Parathyroid adenoma (tissue), 2 donors: ENCODE data around the gene STXBP1.
A peak's percentile ranks its signal among the peaks of the same experiment; 100 is the strongest.

Experiments
- H2AFZ ChIP-seq: fragments of 300-600 bp; sonication (generic); one replicate; pipeline ENCODE4 v1.7.0; 2017; ENCODE audit warnings: antibody characterized with exemption, mild to moderate bottlenecking
- H3K27ac ChIP-seq: fragments of 300-600 bp; sonication (generic); one replicate; pipeline ENCODE4 v1.7.0; 2017
- H3K27me3 ChIP-seq: fragments of 300-600 bp; sonication (generic); one replicate; pipeline ENCODE4 v1.7.0; 2017; ENCODE audit warnings: low read length; ENCODE audit not compliant: control insufficient read depth, insufficient read depth
- H3K36me3 ChIP-seq: fragments of 300-600 bp; sonication (generic); one replicate; pipeline ENCODE4 v1.7.0; 2017; ENCODE audit warnings: low read length; ENCODE audit not compliant: control insufficient read depth, insufficient read depth
- H3K4me1 ChIP-seq: fragments of 300-600 bp; sonication (generic); one replicate; pipeline ENCODE4 v1.7.0; 2017; ENCODE audit warnings: control low read depth
- H3K4me2 ChIP-seq: fragments of 300-600 bp; sonication (generic); one replicate; pipeline ENCODE4 v1.7.0; 2017; ENCODE audit warnings: low read length
- H3K4me3 ChIP-seq: fragments of 300-600 bp; sonication (generic); one replicate; pipeline ENCODE4 v1.7.0; 2017; ENCODE audit warnings: low read depth, low read length
- H3K79me2 ChIP-seq: fragments of 300-600 bp; sonication (generic); one replicate; pipeline ENCODE4 v1.7.0; 2017; ENCODE audit warnings: control low read depth
- H3K9ac ChIP-seq: fragments of 300-600 bp; sonication (generic); one replicate; pipeline ENCODE4 v1.7.0; 2017; ENCODE audit warnings: mild to moderate bottlenecking
- H3K9me3 ChIP-seq: fragments of 300-600 bp; sonication (generic); one replicate; pipeline ENCODE4 v1.7.0; 2017; ENCODE audit warnings: low read length; ENCODE audit not compliant: control insufficient read depth
- TF ChIP-seq, protein P1 (sequence below): fragments of 300-600 bp; sonication (generic); IDR thresholded peaks from one replicate; pipeline ENCODE4 v1.7.0; 2017; ENCODE audit warnings: antibody characterized with exemption, mild to moderate bottlenecking
- donor health status: primary hyperparathyroidism.

Gene STXBP1

DNA sequence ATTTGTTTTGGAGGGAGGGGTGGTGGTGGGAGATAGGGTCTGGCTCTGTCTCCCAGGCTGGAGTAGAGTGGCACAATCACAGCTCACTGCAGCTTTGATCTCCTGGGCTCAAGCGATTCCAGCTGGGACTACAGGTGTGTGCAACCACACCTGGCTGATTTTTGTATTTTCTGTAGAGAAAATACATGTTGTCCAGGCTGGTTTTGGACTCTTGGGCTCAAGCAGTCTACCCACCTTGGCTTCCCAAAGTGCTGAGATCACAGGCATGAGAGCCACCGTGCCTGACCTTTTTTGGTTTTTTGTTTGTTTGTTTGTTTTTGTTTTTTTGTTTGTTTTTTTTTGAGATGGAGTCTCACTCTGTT lies 15.4 kb downstream of the STXBP1 start:
- H3K79me2 ChIP-seq, result no peaks in the 10 kb centered on the region
- H3K4me1 ChIP-seq, result no peaks in the 10 kb centered on the region
- H3K4me2 ChIP-seq, result no peak overlapping the region
- H3K27ac ChIP-seq, result no peak overlapping the region
- no peak overlapping the region for H3K9ac ChIP-seq
- TF ChIP-seq, protein P1, sequence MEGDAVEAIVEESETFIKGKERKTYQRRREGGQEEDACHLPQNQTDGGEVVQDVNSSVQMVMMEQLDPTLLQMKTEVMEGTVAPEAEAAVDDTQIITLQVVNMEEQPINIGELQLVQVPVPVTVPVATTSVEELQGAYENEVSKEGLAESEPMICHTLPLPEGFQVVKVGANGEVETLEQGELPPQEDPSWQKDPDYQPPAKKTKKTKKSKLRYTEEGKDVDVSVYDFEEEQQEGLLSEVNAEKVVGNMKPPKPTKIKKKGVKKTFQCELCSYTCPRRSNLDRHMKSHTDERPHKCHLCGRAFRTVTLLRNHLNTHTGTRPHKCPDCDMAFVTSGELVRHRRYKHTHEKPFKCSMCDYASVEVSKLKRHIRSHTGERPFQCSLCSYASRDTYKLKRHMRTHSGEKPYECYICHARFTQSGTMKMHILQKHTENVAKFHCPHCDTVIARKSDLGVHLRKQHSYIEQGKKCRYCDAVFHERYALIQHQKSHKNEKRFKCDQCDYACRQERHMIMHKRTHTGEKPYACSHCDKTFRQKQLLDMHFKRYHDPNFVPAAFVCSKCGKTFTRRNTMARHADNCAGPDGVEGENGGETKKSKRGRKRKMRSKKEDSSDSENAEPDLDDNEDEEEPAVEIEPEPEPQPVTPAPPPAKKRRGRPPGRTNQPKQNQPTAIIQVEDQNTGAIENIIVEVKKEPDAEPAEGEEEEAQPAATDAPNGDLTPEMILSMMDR, result no peak
- no peak overlapping the region for H2AFZ ChIP-seq
- no peaks in the 10 kb centered on the region for H3K9me3 ChIP-seq
- H3K27me3 ChIP-seq, result no peaks in the 10 kb centered on the region
- H3K36me3 ChIP-seq, result no peaks in the 10 kb centered on the region
- no peak overlapping the region for H3K4me3 ChIP-seq

- Histone ChIP-seq H3K79me2 (no peaks in the 10 kb centered on the region), H3K36me3 (no peaks in the 10 kb centered on the region), H3K4me2 (no peak overlapping the region), H3K9me3 (no peaks in the 10 kb centered on the region), H2AFZ (no peak overlapping the region), H3K27ac (no peak overlapping the region), H3K9ac (no peak overlapping the region), H3K27me3 (no peaks in the 10 kb centered on the region), H3K4me3 (no peak overlapping the region), H3K4me1 (no peaks in the 10 kb centered on the region)
- TF ChIP-seq, protein P1, result no peak
These were observed 16.8 kb downstream of the STXBP1 start for GRCh38 chr9:127628758-127629467.

- Histone ChIP-seq H3K79me2 (no peaks in the 10 kb centered on the region), H3K36me3 (no peaks in the 10 kb centered on the region), H3K27me3 (no peaks in the 10 kb centered on the region), H3K4me1 (no peaks in the 10 kb centered on the region), H3K9me3 (no peaks in the 10 kb centered on the region), H3K9ac (no peak overlapping the region), H2AFZ (no peak overlapping the region), H3K27ac (no peak overlapping the region), H3K4me2 (no peak overlapping the region), H3K4me3 (no peak overlapping the region)
- TF ChIP-seq, protein P1, result no peak
These were observed 17.5 kb downstream of the STXBP1 start for GRCh38 chr9:127629468-127630081.

- H3K9me3 ChIP-seq, result no peaks in the 10 kb centered on the region
- H3K4me1 ChIP-seq, result no peaks in the 10 kb centered on the region
- H3K27ac ChIP-seq, result peak overlapping the region; percentile 56
- H3K4me2 ChIP-seq, result no peak overlapping the region
- H3K36me3 ChIP-seq, result no peaks in the 10 kb centered on the region
- H2AFZ ChIP-seq, result no peak overlapping the region
- TF ChIP-seq, protein P1, result no peak
- H3K4me3 ChIP-seq, result no peak overlapping the region
- peaks cover under 1% of the 10 kb centered on the region for H3K79me2 ChIP-seq
- no peaks in the 10 kb centered on the region for H3K27me3 ChIP-seq
- no peak overlapping the region for H3K9ac ChIP-seq
These were observed 21.3 kb downstream of the STXBP1 start for GRCh38 chr9:127633216-127633862.
